GM12878 (cell line): ENCODE measurements around the gene COL16A1.

ENCODE experiments used
- ETV6 ChIP-seq, 2 experiments: fragments of 450-650 bp in 1 of 2; IDR thresholded peaks in 1 of 2; conservative IDR thresholded peaks in 1 of 2; 2 replicates each; pipeline ENCODE4 v1.6.1; 2014; ENCODE audit warnings: antibody characterized with exemption in 1 of 2, borderline replicate concordance in 1 of 2, low read depth in 1 of 2, mild to moderate bottlenecking in 1 of 2, moderate library complexity in 1 of 2
- GABPA ChIP-seq: IDR thresholded peaks from 2 replicates; pipeline ENCODE4 v1.6.1; 2014; ENCODE audit warnings: antibody characterized with exemption, low read depth, mild to moderate bottlenecking, inconsistent platforms
- MYC ChIP-seq: IDR thresholded peaks from 2 replicates; pipeline ENCODE4 v1.6.1; 2011; ENCODE audit warnings: mild to moderate bottlenecking, low read length, moderate library complexity, inconsistent platforms; ENCODE audit not compliant: insufficient read depth, insufficient replicate concordance, insufficient read length, severe bottlenecking
- POLR2A ChIP-seq: IDR thresholded peaks from 2 replicates; pipeline ENCODE4 v1.6.1; 2011; ENCODE audit warnings: low read depth, mild to moderate bottlenecking, low read length
- POLR2AphosphoS5 ChIP-seq: IDR thresholded peaks from 2 replicates; pipeline ENCODE4 v1.6.1; 2011; ENCODE audit warnings: mild to moderate bottlenecking, low read length, inconsistent platforms
- SIX5 ChIP-seq: IDR thresholded peaks from 2 replicates; pipeline ENCODE4 v1.6.1; 2011; ENCODE audit warnings: mild to moderate bottlenecking, low read depth, low read length, moderate library complexity; ENCODE audit not compliant: severe bottlenecking
- SMARCA5 ChIP-seq: fragments of 450-650 bp; IDR thresholded peaks from 2 replicates; pipeline ENCODE4 v1.6.1; 2017; ENCODE audit warnings: mild to moderate bottlenecking
- SMC3 ChIP-seq: IDR thresholded peaks from 2 replicates; pipeline ENCODE4 v1.6.1; 2011; ENCODE audit warnings: low read length, improper control_type of control experiment, borderline replicate concordance
- TF ChIP-seq, protein P1 (sequence below), 3 experiments: IDR thresholded peaks in 2 of 3; conservative IDR thresholded peaks in 1 of 3; 2 replicates each; pipeline ENCODE4 v1.5.1; 2011; ENCODE audit warnings: low read depth in 3 of 3, low read length in 3 of 3, mild to moderate bottlenecking in 3 of 3, control low read depth in 2 of 3, moderate library complexity in 2 of 3, inconsistent platforms in 1 of 3, mixed read lengths in 1 of 3; ENCODE audit not compliant: control insufficient read depth in 2 of 3, insufficient read depth in 1 of 3; ENCODE audit errors: extremely low read depth in 1 of 3
- TF ChIP-seq, protein P2 (sequence below): IDR thresholded peaks from 2 replicates; pipeline ENCODE4 v1.6.1; 2011; ENCODE audit warnings: low read depth, low read length, improper control_type of control experiment, borderline replicate concordance
- TF ChIP-seq, protein P3 (sequence below): fragments of 450-650 bp; IDR thresholded peaks from 2 replicates; pipeline ENCODE4 v1.6.1; 2017; ENCODE audit warnings: mild to moderate bottlenecking, low read depth, inconsistent platforms; ENCODE audit not compliant: poor library complexity, severe bottlenecking
- TF ChIP-seq, protein P4 (sequence below): IDR thresholded peaks from 2 replicates; pipeline ENCODE4 v1.6.1; 2012; ENCODE audit warnings: low read depth, low read length, improper control_type of control experiment

DNA sequence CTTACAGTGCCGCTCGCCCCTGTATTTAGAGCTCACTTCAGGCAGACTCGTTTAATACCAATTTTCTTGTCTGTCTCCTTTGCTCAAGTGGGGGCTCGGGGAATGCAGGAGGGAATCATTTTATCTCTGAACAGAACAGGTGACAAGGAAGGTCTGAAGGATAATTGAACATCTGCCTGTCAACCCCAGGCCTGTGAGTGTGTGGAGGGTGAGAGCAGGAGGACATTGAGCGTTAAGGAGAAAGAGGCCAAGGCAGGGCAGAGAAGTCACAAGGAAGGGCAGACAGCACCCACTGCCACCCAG, 49.4 kb downstream of the COL16A1 start:
- TF ChIP-seq, protein P1, sequence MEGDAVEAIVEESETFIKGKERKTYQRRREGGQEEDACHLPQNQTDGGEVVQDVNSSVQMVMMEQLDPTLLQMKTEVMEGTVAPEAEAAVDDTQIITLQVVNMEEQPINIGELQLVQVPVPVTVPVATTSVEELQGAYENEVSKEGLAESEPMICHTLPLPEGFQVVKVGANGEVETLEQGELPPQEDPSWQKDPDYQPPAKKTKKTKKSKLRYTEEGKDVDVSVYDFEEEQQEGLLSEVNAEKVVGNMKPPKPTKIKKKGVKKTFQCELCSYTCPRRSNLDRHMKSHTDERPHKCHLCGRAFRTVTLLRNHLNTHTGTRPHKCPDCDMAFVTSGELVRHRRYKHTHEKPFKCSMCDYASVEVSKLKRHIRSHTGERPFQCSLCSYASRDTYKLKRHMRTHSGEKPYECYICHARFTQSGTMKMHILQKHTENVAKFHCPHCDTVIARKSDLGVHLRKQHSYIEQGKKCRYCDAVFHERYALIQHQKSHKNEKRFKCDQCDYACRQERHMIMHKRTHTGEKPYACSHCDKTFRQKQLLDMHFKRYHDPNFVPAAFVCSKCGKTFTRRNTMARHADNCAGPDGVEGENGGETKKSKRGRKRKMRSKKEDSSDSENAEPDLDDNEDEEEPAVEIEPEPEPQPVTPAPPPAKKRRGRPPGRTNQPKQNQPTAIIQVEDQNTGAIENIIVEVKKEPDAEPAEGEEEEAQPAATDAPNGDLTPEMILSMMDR (IDR thresholded peaks at IDR 0.05 in 2 of 3, conservative IDR thresholded peaks at IDR 0.05 in 1 of 3; ENCODE audit: control insufficient read depth in 2 of 3, extremely low read depth in 1 of 3, insufficient read depth in 1 of 3, low read depth in 3 of 3, low read length in 3 of 3): no peak
- TF ChIP-seq POLR2A (no peak), GABPA (no peak), MYC (no peak), SIX5 (no peak), SMARCA5 (no peak), POLR2AphosphoS5 (no peak), SMC3 (no peak), ETV6 (conservative IDR thresholded peaks at IDR 0.05 in 1 of 2, IDR thresholded peaks at IDR 0.05 in 1 of 2; ENCODE audit: borderline replicate concordance in 1 of 2, low read depth in 1 of 2) (no peak)
- TF ChIP-seq, protein P2, sequence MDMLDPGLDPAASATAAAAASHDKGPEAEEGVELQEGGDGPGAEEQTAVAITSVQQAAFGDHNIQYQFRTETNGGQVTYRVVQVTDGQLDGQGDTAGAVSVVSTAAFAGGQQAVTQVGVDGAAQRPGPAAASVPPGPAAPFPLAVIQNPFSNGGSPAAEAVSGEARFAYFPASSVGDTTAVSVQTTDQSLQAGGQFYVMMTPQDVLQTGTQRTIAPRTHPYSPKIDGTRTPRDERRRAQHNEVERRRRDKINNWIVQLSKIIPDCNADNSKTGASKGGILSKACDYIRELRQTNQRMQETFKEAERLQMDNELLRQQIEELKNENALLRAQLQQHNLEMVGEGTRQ: no peak
- TF ChIP-seq, protein P3, sequence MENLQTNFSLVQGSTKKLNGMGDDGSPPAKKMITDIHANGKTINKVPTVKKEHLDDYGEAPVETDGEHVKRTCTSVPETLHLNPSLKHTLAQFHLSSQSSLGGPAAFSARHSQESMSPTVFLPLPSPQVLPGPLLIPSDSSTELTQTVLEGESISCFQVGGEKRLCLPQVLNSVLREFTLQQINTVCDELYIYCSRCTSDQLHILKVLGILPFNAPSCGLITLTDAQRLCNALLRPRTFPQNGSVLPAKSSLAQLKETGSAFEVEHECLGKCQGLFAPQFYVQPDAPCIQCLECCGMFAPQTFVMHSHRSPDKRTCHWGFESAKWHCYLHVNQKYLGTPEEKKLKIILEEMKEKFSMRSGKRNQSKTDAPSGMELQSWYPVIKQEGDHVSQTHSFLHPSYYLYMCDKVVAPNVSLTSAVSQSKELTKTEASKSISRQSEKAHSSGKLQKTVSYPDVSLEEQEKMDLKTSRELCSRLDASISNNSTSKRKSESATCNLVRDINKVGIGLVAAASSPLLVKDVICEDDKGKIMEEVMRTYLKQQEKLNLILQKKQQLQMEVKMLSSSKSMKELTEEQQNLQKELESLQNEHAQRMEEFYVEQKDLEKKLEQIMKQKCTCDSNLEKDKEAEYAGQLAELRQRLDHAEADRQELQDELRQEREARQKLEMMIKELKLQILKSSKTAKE: no peak
- TF ChIP-seq, protein P4, sequence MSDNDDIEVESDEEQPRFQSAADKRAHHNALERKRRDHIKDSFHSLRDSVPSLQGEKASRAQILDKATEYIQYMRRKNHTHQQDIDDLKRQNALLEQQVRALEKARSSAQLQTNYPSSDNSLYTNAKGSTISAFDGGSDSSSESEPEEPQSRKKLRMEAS: no peak
